ENCODE results near the gene ARHGAP24.
"Not testable (repeated sequence)": the region's sequence is repeated elsewhere in the genome, so short reads cannot be mapped to it uniquely, and the experiment has no call there.

Gene ARHGAP24

DNA sequence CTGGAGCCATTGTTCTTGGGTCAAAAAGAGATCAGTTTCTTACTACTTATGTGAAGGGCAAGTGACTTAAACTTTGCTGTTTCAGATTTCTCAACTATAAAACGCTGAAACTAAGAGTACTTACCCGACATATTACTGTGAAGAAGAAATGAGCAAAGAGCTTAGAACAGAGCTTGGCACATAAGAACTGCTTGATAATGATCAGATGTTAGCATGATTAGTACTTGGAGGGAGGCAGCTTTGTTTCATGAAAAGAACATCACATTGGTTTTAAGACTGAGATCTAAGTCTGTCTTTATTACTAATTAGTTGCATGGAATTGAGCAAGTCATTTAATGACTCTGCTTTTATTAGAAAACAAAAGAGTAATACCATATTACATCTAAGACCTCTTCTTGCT is 169.1 kb downstream of the ARHGAP24 start:
- no peak for FAIRE-seq

DNA sequence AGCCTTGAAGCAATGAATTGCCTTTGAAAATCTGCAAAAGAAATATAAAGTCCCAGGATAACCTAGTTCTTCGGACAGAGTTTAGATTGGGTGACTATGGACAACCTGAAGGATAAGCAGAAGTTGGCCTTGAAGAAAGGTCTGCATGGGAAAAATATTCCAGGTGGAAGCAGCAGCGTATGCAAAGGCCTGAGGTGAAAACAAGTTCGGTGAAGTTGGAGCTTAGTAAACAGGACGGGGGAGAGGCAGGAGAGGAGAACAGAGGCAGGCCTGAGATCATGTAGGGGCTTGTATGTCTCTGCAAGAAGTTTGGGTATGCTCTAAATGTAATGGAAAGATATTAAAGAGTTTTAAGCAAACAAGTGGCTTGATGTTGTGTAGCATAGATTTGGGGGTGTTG is 176.0 kb downstream of the ARHGAP24 start:
- FAIRE-seq (no peak), DNase-seq (ENCODE audit: low spot score) (no peak)

More for the DNA sequence above, 169.1 kb downstream of the ARHGAP24 start:
- no peak for DNase-seq (ENCODE audit: low spot score)

DNA sequence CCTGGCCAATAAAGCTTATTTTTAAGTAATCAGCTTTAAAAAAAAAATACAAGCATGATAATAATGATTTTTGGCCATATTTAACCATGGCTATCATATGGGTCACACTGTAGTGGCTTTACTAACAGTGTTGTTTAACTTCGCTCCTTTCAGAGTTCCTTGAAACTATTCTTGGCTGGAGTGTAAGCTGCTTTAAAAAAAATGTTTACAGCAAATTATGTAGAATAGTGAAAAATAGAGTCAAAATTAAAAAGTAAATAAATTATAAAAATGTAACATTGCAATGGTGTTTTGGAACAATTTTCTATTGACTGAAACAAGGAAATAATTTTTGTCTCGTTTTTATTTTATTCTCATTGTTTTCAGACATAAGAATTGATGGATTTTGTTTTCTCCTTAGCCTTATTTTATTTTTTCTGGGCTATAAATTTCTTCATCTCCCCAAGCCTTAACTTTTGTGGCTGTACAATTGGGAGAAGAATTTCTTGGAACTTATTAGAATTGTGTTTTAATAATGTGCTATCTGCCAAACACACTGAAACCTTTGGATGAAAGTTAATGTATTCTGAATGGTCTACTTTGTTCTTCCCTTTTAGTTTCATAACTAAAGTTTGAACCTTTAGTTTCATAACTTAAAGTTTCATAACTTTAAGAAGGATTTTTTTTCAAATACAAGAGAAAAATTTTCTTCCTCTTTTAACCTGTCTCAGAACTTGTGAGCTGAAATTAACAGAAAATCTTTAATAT is 182.0 kb downstream of the ARHGAP24 start:
- FAIRE-seq, result no peak
- no peak for DNase-seq (ENCODE audit: low spot score)

DNA sequence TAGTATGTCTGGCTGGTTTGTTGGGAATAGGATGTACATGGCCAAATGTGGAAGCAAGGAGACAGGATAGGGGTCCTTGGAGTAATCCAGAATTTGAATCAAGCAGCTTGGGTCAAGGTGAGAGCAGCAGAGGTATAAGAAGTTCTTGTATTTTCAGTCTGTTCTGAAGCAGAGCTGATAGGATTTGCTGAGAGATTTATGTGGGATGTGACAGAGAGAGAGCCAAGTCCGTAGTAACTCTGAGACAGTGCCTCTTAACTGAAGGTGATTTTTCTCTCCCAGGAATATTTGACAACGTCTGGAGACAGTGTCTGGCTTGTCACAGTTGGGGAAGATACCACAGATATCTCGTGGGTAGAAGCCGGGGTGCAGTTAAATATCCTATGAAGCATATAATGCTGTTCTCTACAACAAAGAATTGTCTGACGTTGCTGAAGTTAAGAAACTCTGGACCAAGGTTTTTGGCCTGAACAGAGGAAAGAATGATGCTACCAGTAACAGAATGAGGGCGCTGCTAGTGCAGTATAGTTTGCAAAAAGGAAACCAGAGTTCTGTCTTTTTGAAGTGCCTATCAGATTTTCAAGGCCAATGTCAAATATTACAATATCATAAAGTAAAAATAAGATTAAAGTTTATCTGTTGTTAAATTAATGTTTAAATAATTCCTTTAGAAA is 184.0 kb downstream of the ARHGAP24 start:
- FAIRE-seq, result no peak
- no peak for DNase-seq (ENCODE audit: low spot score)

DNA sequence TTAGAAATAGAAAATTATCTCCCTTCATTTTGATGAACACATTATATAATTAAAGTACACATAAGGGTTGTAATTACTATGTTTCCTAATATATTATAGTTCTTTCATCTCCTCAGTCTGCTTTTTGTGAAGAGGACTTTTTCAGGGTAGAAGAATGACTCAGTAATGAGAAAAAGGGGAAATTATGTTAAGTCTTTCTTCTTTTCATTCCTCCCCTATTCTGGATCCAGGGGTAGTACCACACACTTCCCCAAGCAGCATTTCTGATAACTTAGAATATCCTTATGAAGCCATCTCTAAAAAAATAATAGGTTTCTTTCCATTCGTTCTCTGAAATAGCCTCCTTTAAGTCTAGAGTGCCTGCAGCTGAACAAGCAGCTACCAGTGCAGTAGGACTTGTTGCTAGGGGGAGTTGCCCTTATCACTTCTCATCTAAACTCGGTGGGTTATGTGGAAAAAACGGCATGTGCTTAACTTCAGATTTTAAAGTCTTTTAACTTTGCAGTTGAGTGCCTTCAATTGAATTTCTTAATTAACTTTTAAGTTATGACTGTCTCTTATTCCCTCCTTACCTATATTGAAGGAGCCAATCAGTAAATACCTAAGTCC is 184.8 kb downstream of the ARHGAP24 start:
- DNase-seq (ENCODE audit: low spot score), result no peak
- no peak for FAIRE-seq

DNA sequence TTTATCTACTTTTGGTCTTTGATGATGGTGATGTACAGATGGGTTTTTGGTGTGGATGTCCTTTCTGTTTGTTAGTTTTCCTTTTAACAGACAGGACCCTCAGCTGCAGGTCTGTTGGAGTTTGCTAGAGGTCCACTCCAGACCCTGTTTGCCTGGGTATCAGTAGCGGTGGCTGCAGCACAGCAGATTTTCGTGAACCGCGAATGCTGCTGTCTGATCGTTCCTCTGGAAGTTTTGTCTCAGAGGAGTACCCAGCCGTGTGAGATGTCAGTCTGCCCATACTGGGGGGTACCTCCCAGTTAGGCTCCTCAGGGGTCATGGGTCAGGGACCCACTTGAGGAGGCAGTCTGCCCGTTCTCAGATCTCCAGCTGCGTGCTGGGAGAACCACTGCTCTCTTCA is 191.7 kb downstream of the ARHGAP24 start:
- FAIRE-seq, result not testable (repeated sequence)

DNA sequence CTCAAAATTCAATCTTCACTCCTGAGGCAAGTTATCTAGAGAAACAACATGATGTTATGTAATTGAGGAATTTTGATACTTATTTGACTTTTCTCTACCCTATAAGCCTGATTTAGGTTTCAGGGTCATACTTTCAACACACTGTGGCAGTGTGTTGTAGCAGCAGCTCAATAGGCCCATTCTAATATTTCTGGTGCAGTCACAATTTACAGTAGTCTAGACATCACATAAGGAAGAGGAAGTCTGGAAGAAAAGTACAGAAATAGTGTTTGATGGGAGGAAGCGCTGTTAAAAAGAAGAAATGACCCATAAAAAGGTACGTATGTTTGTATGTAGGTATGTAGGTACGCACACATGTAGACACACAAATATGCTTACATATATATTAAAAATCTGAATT is 194.3 kb downstream of the ARHGAP24 start:
- FAIRE-seq, result no peak
- no peak for DNase-seq (ENCODE audit: low spot score)

More for the DNA sequence above, 191.7 kb downstream of the ARHGAP24 start:
- DNase-seq (ENCODE audit: low spot score), result not testable (repeated sequence)

DNA sequence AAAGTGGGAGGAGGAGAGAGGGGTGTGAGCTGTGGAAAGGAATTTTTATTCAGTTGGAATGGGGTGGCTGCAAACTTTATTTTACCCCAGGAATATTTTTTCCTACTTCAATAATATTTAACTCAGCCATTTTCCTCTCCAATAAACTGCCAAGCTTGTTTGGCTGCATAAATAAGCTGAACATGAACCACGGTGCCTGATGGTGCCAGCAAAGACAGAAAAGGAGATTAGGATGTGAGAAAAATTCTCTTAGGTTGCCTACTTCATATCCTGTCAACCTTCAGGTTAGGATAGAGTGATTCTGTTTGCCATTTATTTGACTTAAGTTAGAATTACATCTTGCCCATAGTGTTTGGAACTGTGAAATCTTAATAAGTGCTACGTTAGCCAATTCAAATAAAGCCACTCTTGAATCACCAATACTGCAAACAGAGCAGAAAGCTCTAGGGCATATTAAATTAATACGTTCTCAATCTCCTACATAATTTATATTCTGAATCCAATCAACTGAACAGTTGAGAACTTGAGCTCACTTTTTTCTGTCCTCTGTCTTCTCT is 195.1 kb downstream of the ARHGAP24 start:
- FAIRE-seq (no peak), DNase-seq (ENCODE audit: low spot score) (no peak)

DNA sequence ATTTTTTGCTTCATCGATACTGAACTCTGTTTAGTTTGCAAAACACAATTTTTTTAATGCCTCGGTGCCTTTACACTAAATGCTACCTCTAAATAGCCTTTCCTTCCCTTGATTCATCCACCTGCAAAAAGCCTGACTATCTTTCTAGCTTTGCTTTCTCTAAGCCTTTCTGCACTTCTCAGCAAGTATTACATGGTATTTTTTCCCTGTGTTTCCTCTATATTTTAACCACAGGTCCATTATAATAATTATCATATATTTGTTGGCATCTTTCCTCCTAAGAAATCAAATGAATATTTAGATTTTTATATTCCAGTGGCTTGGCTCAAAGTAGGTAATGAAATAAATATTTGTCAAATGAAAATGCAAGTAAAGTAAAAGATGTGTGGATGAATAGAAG is 196.2 kb downstream of the ARHGAP24 start:
- FAIRE-seq, result no peak
- DNase-seq (ENCODE audit: low spot score), result no peak

DNA sequence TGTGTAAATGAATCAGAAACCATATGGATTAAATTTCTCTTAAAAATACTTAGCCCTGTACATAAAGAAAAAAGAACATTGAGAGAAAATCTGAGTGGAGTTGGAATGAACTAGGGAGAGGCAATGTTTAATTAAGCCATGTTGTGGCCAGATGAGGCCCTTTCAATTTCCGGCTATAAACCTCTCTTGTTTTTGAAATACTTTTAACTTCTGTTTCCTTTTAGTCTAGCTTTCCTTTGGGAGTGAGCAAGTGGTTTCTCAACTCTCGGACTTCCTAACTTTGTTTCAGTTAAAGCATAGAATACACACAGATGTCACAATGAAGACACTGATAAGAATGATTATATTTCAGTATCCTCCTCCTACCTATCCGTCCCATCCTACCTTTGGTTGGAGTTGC is 197.2 kb downstream of the ARHGAP24 start:
- DNase-seq (ENCODE audit: low spot score) (no peak), FAIRE-seq (no peak)

DNA sequence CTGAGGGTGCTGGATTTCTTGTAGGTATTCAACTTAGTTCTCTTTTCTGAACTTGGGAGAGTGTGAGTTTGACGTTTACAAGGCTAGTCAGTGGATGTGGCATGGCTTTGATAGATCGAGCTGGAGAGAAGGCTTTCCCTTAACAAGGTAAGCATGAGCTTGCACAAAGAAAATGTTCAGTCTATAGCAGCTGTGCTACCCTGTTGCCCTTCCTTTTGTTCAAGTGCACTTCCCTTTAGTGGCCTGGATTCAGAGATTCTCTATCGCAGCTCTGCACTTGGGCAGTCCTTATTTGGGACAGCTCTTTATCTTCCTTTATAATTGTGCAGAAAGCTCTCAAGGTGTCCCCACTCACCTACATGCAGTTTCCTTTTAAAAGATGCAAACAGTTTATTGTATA is 198.0 kb downstream of the ARHGAP24 start:
- FAIRE-seq (no peak), DNase-seq (ENCODE audit: low spot score) (no peak)

DNA sequence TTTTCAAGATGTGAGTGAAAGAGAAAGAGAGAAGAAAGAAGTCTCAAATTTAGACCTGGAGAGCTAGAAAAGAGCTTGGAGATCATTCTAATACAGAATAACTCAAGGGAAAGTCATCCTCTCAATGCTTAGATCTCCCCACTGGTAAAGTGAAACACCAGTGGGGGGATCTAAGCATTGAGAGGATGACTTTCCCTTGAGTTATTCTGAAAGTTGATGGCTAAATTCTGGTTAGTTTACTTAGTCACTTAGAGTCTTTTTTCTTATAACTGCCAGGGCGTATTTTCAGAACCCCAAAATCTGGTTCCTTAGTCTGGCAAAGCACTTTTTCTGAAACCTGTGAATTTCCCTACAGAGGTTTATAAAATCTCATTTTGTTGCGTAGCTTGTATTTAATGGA is 198.6 kb downstream of the ARHGAP24 start:
- no peak for DNase-seq (ENCODE audit: low spot score)
- no peak for FAIRE-seq

DNA sequence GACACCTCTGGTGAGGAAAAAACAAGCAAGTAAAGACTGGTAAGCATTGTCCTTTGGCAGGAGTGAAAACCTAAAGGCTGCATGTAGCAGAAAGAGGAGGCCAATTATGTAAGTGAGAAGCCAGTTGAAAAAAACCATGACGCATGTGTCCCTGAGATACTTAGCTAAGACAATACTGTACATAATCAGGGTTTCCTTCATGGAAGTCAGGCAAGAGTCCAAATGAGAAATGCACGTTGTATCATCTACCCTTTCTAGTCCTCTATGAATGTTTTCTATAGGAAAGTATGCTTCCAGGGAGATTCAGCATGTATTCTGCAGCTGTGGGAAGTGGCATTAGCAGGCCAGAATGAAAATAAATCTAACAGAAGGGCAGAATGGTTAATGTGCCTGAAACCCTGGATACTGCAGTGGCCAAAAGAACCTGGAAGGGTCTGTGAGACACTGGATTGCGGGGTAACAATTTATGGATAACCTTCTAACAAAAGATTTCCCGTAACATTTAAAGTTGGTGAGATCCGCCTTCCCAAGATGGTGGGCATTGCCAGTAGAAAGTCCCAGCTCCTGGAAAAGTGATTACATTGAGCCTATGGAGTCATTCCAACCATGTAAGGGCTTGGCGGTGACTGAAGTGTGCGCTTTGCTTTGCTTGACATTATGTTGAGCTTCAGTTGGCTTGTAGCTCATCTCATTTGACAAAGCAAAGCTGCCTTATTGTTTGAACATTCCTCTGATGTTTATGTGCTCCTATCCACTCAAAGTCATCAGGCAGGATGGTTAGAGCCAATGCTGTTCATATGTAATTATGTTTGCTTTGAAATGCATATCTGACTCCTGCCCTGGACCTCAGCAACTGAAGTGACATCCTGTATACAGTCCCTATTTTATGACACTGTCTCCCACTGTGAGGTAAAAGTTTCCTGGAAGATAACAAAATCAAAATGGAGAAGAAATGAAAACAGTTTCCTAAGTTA is 200.4 kb downstream of the ARHGAP24 start:
- no peak for FAIRE-seq
- DNase-seq (ENCODE audit: low spot score), result no peak

DNA sequence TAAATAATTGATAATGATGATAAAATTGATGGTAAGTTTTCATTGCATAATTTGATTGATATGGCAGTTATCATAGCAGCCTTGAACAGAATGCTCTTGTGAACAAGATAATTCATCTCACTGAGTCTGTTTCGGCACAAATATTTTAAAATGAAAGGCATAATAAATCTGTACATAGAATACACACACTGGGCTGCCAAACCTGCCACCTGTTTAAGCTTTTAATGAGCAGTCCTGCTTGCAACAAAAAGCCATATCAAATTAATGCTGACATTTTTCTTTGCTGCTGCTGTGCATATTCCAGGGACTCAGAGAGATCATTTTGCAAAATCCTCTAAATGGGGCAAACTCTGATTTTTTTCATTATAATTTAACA is 201.1 kb downstream of the ARHGAP24 start:
- FAIRE-seq, result no peak
- no peak for DNase-seq (ENCODE audit: low spot score)

DNA sequence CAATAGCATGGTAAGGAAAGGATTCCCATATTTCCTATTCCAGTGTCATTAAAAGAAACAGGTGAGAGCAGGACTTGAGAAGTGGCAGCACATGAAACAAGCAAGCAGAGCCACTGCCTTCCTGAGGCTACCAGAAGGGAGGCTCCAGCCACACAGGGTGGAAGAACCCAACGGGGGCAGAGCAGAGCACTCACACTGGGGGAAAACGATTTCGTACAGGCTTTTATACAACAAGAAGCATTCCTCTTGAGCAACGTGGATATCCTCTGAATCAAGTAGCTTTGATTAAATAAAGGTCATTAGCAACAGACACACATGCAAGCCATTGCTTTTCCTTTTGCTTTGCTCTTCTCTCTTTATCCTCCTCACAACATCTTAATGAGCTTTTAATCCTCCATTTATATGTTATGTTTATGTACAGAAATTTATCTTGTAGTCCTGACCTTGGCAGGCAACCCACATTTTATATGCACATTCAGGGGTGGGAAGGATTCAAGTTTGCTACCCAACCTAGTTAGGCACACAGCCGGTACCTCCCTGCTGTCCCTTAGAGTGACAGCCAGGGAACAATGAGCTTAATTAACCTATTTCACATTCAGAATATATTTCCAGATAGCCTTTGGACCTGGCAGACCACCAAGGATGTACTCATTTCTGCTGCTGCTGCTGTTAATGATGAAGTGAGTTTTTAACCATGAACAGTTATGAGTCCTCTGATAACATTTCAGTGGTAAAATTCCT is 202.1 kb downstream of the ARHGAP24 start:
- FAIRE-seq (no peak), DNase-seq (ENCODE audit: low spot score) (no peak)

DNA sequence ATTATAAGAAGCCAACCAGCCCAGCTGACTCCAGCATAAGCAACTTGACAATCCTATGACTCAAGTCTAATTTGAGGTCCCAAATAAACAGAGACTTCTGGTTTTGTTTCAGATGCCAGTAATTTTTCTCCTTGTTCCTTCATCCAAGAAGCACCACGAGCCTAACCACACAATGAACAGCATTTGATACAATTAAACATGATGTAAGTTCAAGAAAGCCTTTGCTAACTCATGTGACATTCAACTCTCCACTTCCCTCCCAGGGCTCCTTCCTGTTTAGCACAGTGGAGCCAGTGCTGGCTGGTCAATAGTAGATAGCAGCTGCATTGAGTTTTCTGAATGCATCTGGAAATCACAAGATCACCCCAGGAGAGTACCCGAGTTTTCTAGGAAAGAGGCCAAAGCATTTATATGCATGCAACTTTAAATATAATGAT is 206.3 kb downstream of the ARHGAP24 start:
- no peak for FAIRE-seq
- no peak for DNase-seq (ENCODE audit: low spot score)

DNA sequence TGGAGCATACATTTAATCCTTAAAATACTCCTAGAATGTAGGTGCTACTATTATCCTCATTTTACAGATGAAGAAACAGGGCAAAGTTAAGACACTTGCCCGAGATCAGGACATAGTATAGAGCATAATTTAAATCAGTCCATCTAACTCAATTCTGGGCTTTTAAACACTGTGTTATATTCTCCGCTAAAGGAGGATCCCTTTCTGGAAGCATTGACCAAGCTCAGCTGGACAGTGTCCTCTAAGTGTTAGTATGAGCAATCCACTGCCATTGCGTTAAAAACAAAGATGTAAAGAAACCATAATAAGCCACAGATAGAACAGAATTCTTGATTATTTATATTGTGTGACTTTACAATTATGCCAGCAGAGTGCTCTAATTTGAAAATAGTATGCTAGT is 207.0 kb downstream of the ARHGAP24 start:
- no peak for FAIRE-seq
- DNase-seq (ENCODE audit: low spot score), result no peak

DNA sequence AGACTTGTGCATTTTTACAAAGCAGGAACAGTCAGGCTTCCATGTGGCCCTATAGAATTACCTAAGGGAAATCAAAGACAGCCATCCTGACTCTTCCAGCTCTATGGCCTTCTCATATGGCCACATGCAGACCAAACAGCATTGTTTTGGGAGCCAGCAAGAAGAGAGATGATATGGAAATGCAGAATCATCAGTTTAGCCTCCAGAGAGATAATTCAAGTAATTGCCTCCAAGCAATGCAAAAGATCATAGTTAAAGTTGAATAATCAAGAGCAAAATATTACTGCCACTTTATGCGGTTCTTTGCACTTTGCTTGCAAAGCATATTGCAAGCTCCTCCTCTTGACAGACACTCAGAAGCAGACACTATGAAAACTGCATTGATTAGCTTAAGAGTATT is 207.4 kb downstream of the ARHGAP24 start:
- DNase-seq (ENCODE audit: low spot score) (no peak), FAIRE-seq (no peak)

DNA sequence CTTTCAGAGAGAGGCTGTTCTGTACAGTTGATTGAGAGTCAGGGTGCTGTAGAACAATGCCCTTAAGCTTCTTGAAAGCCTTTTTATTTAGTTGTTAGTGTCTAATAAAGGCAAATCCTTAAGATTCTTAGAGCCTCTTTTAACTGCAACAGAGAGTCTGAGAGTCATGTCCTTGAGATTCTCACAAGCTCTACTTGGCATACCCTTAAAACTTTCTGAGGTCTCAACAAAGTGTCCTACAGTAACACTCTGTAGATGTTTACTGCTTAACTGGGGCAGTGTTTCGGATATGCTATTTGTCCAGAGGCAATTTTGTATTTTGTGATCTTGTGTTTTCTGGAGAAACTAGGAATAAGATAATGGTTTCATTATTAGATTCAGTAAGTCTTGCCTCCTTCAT is 209.7 kb downstream of the ARHGAP24 start:
- FAIRE-seq (no peak), DNase-seq (ENCODE audit: low spot score) (no peak)

DNA sequence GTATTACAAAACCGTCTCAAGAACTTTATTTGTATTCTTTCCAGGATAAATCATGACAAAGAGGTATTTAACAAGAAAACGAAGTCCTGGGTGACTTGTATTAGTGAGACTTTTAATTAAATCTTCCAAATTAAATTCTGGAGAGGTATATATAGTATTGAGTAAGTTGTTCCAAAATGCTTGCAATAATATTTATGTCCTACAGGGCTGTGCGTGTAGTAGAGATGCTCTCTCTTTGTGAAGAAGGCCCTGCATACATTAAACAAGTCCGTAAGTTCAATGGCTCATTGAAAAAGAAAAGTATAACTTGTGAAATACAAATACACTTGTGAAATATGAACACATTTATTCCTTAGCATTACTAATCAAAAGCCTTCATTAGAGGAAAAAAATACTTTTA is 211.4 kb downstream of the ARHGAP24 start:
- FAIRE-seq (no peak), DNase-seq (ENCODE audit: low spot score) (no peak)

Measured in urothelium cell line (cell line).